IPS-NIHi7 (cell line): ENCODE data around the gene TCTA.
A peak's percentile ranks its signal among the peaks of the same experiment; 100 is the strongest.

Experiments used
- DNase-seq: peaks from one replicate; pipeline ENCODE4 v3.0.0; 2012; ENCODE audit warnings: mixed read lengths; ENCODE audit errors: extremely low spot score

The TCTA gene

GRCh38 chr3:49460956-49461355 lies 48.7 kb downstream of the TCTA start:
- DNase-seq, result no peak

GRCh38 chr3:49461443-49462171 lies 49.4 kb downstream of the TCTA start:
- peak; percentile 64 for DNase-seq

GRCh38 chr3:49462222-49462621 lies 50.0 kb downstream of the TCTA start:
- no peak for DNase-seq

DNA sequence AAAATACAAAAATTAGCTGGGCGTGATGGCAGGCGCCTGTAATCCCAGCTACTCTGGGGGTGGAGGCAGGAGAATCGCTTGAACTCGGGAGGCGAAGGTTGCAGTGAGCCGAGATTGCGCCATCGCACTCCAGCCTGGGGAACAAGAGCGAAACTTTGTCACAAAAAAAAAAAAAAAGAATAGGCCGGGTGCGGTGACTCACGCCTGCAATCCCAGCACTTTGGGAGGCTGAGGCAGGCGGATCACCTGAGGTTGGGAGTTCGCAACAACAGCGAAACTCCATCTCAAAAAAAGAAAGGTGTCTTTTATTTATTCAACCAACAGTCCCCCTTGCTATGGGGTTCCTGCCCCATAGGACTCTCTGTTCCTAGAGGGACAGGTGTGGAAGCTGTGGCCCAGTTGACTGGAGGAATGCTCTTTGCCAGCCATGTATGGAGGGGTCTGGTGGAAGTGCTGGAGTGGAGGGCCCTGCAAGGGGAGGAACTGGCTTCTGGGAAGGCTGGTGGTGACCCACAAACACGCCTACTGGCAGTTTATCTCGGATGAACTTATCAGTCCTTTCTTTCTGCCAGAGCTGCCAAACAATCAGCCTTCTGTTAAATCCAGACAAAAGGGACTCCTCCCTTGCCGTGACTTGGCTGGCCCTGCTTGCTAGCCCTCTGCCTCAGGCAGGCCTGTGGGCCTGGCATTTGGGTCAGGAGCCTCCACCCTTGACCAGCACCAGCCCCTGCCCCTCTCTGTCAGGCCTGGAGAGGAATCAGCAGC lies 53.2 kb downstream of the TCTA start:
- DNase-seq, result no peak
